Astrocyte (in vitro differentiated cells and primary cell): ENCODE data around the gene AMACR.

Experiments used
- EZH2 ChIP-seq: IDR thresholded peaks from 2 replicates; pipeline ENCODE4 v1.6.1; 2012; ENCODE audit warnings: mild to moderate bottlenecking, low read length, inconsistent platforms; ENCODE audit not compliant: insufficient read depth
- TF ChIP-seq, protein P1 (sequence below): IDR thresholded peaks from 2 replicates; pipeline ENCODE4 v1.5.1; 2011; ENCODE audit warnings: low read depth, mild to moderate bottlenecking, inconsistent platforms, low read length, moderate library complexity; ENCODE audit not compliant: insufficient read depth

- TF ChIP-seq, protein P1, sequence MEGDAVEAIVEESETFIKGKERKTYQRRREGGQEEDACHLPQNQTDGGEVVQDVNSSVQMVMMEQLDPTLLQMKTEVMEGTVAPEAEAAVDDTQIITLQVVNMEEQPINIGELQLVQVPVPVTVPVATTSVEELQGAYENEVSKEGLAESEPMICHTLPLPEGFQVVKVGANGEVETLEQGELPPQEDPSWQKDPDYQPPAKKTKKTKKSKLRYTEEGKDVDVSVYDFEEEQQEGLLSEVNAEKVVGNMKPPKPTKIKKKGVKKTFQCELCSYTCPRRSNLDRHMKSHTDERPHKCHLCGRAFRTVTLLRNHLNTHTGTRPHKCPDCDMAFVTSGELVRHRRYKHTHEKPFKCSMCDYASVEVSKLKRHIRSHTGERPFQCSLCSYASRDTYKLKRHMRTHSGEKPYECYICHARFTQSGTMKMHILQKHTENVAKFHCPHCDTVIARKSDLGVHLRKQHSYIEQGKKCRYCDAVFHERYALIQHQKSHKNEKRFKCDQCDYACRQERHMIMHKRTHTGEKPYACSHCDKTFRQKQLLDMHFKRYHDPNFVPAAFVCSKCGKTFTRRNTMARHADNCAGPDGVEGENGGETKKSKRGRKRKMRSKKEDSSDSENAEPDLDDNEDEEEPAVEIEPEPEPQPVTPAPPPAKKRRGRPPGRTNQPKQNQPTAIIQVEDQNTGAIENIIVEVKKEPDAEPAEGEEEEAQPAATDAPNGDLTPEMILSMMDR, result no peak
- no peak for TF ChIP-seq EZH2
Measured at GRCh38 chr5:34038838-34039237, 31.0 kb upstream of the AMACR start.
